CD4-positive, alpha-beta T cell treated with Interleukin-15 for 4 hours (primary cell): Measurements from ENCODE around the gene SFRP5.

Experiments used
- DNase-seq: peaks from one replicate; pipeline ENCODE4 v3.0.0-alpha.2; 2020; ENCODE audit warnings: low spot score

The SFRP5 gene

DNA sequence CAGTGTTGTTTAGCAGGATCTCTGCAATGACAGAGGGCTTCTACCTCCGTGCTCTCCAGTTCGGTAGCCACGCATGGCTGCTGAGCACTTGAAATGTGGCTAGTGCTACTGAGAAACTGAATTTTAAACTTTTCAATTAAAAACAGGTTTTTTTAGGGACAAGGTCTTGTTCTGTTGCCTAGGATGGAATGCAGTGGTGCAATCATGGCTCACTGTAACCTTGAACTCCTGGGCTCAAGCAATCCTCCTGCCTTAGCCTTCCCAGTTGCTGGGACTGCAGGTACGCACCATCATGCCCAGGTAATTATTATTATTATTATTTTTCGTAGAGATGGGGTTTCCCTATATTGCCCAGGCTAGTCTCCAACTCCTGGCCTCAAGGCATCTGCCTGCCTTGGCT, 13.4 kb upstream of the SFRP5 start:
- no peak for DNase-seq

DNA sequence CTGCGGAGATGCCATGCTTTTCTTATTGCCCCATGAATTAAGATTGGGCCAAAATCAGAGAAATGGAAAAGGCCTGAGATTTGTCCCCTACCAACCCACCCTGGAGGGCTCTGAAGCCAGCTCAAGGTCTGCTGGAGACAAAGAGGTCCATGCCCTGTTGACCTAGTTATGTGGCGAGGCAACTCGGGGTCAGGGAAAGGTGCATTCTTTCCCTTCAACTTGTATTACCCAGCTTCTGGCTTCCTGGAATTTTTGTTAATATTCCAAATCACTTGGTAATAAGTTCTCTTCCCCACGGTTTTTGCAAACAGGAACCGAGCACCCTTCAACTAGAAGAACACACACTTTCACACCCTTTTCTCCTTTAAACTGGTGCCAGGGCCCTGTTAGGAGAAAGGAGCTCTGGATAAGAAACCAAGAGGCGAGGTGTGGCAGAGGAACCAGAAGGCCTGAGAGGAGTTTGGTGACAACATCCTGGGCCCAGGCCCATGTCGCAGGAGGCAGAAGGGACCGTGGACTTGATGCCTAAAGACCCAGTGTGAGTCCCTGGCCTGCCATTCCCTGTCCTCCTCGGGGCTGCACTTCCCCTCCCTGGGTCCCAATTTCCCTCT, 12.5 kb upstream of the SFRP5 start:
- no peak for DNase-seq

DNA sequence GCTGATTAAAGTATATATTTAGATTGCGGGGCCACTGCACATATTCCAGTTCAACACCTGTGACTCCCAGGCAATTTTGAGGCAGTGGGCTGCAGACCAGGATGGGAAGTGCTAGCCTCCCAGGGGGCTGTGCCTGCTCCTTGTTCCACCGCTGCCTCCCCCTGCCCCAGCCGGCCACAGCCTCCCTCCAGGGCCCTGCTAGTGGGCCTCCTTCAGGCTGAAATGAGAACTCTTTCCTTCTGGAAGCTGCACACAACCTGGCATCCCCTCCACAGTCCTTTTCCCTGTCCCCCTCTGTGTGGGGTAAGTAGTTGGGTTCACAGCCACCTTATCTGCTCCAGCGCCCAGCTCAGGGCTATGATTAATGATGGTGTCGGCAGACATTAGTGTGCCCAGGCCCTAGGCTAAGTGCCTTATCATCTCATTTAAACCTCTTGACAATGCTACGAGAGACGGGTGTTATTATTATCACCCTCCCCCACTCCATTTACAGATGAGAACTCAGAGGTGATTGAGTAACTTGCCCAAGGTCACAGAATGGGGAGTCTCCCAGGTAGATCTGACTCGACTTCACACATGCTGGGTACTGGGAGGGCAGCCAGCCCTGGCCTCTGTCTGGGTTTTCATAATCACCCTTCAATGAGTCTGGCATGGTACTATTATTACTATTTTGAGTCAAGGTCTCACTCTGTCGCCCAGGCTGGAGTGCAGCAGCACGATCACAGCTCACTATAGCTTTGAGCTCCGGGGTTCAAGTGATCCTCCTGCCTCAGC, 10.8 kb upstream of the SFRP5 start:
- no peak for DNase-seq

DNA sequence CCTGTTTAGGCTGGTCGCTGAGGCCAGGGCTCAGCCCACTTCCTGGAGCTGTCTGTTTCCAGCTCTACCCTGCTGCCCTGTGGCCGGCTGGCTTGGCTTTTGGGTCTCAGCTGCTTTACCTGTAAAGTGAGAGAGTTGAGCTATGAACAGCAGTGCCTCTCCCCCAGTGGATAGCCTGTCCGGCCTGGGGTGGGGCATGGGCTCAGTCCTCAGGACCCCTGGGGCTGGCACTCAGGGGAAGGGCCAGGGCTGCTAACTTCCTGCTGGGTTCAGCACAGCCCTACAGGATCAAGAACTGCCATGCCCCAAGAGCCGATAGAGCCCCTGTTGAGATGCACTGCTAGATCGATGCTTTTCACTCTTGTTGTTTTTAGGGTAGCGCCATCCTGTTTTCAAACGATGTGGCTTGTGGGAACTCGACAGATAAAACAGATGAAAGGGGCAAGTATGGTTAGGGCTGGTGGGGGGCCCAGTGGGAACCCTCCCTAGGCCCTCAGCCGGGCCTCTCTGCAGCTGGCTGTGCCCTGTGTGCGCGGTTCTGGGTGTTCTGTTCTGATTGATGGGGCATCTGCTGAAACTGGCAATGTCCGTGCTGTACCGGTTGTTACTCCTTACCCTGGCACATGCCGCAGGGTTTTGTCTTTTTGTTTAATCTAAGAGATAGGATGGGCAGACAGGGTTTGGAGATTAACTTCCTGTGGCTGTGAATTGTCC, 10.0 kb upstream of the SFRP5 start:
- DNase-seq, result no peak

- no peak for DNase-seq
Measured at GRCh38 chr10:97780841-97781617, 9.2 kb upstream of the SFRP5 start.

- no peak for DNase-seq
Measured at GRCh38 chr10:97779975-97780374, 8.2 kb upstream of the SFRP5 start.

GRCh38 chr10:97779492-97779891, 7.7 kb upstream of the SFRP5 start:
- no peak for DNase-seq

- DNase-seq, result no peak
Measured at GRCh38 chr10:97778452-97779302, 6.9 kb upstream of the SFRP5 start.

DNA sequence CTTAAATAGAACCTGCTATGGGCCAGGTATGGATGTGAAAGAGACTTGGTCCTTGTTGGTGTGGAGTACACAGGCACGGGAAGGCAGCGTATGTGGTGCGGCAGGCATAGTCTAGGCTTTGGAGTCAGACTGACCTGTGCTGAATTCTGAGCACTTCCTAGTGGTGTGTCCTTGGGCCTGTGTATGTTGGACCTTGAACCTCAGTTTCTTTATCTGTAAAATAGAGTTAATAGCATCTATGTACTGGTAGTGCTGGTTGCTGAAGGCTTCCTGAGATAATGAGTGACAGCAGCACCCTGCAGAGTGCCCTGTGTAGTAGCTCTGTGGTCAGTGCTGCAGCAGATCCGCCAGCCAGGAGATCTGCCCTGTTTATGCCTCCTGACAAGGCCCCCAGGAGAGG, 5.3 kb upstream of the SFRP5 start:
- no peak for DNase-seq

DNA sequence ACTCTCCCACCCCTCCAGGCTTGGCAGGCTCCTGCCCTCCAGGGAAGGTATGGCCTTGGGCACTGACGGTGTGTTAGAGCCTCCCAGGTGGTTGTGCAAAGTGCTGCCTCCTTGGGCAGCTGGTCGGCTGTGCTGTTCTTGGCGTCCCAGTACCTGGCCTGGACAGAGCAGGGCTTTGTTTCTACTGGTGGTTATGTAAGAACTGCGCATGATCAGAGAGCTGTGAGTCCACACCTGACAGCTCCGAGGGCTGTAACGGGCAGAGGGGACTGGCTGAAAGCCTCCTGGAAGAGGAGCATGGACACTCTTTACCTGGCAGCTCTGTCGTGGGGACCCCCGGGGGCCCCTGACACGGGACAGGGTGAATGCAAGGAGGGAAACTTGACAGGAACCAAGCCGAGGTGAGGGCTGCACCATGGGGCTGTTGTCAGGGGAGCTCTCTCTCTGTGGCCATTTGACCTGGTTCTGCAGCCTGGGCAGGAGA, 3.1 kb upstream of the SFRP5 start:
- no peak for DNase-seq

DNA sequence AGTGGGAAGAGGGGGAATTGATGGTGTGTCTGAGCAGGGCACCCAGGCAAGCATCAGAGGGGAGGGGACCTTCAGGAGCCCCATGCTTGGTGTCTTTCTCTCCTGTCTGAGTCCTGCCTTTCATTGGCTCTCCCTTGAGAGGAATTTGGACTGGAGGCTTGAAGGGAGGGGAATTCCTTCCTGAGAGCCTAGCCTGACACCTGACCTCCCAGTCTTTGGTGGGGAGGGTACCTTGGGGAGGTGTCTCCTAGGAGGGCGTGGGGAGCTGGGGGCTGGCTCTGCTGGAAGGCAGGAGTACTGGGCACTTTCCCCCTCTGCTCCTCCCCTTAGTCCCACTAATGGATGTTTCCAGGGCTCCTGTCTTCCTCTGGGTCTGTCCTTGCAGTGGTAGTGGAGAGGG, 1.3 kb upstream of the SFRP5 start:
- DNase-seq, result no peak

DNA sequence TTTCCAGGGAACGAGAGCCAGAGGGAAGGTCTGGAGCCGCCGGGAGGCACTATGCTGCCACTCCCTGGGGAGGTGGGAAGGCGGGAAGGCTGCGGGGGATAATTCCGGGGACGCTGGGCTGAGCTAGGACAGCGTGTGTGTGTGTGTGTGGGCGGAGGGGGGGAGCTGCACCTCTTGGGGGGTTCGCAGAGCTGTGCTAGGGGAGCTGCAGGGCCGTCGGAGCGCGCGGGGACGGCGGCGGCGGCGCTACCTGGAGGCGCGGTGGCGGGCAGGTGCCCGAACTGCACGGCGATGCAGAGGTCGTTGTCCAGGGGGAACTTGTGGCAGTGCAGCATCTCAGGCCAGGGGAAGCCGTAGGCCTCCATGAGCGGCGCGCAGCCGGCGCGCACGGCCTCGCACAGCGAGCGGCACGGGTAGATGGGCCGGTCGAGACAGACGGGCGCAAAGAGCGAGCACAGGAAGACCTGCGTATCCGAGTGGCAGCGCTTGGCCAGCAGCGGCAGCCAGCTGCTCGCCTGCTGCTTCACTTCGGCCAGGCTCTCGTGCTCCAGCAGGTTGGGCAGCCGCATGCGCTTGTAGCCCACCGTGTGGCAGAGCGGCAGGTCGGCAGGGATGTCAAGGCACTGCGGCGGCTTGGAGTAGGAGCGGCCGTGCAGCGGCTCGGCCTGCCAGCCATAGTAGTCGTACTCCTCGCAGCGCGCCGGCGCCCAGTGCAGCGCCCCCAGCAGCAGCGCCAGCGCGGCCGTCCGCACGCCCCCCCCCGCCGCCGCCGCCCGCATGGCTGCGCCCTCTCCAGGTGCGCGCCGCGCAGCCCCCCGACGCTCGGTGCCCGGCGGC, 526 bp downstream of the SFRP5 start:
- no peak for DNase-seq

- no peak for DNase-seq
Measured at GRCh38 chr10:97770255-97770654, 1.5 kb downstream of the SFRP5 start.

DNA sequence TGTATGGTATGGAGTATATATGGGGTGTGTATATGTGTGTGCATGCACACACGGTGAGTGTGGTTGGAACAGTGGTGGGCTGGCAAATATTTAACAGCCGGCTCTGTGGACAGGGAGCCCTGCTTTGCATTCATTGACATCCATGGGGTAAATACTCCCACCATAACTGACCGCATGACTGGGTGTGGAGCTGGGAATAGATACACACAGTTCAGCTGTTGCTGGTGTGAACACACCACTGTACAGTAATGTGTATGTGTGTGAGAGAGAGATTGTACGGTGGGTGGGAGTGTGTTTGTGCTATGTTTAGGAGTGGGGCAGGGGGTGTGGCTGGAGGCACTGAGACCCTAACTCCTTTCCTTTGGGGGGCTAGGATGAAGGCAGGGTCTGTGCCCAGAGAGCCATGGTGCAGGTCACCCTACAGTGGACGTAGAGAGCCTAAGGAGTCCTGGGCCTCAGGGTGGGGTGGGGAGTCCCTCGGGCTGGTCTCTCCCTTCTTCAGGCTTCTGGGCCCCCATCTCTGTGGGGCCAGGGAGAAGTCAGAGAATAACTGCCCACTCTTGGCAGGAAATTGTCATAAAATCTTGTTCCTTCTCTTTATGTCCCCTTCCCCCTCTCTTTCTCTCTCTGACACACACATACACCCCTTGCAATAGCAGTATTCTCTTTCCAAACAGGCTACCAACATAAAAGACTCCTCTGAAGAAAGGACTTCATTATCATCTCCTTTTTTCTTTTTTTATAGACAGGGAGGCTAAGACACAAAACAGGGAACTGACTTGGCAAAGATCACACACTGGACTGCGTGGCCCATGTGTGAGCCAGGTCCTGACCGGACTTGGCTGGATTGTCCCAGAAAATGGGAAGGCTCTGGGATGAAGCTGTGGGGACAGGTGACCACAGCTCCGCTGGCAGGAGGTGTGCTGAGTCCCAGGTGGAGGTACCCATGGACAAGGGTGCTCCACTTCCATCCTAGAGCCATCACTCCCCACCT, 3.2 kb downstream of the SFRP5 start:
- DNase-seq, result no peak

- DNase-seq, result no peak
Measured at GRCh38 chr10:97766996-97767924, 4.5 kb downstream of the SFRP5 start.

DNA sequence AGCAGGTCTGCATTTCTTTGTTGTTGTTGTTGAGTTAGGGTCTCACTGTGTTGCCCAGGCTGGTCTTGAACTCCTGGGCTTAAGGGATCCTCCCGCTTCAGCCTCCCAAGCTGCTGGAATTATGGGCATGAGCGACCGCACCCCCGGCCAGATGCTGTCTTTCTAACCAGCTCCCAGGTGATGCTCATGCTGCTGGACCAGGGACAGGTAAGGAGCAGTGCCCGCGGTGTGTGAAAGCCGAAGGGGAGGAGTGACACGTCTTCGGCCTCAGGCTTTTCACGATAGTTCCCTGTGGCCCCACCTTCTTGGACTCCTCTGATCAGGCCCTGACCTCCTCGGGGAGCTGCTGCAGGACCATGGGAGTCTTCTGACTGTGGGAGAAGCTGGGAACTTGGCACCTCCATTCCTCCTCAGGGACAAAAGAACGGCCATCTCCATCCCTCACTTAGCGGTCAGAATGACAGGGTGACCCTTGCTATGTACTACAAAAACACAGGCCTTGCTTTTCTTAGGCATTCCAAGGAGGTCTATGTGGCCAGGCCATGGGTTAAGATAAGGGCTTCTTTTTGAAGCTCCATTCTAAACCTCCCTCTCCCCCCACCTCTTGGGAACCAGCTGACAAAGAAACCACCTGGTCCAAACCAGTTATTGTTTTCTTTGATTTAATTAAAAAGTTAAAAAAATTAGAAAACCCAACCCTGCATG, 5.5 kb downstream of the SFRP5 start:
- DNase-seq, result no peak

DNA sequence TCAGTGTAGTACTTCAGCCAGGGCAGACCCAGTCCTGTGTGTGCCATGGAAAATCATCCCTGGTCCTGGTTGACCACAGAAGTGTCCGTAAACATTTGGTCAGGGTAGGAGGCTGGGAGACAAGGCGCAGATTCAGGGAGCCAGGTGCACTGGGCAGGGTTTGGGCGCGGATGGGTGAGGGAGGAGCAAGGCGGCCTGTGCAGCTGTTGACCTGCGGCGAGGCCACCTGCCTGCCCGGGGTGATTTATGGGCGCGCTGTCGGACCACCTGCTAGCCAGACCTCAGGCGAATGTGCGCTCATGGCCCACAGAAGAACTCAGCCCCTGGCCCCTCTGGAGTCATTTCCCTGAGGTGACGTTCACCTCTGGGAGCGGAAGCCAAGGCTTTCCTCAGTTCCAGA, 6.6 kb downstream of the SFRP5 start:
- no peak for DNase-seq
